ENCODE measurements around the gene ACAA2.
"Not testable (repeated sequence)": the region's sequence is repeated elsewhere in the genome, so short reads cannot be mapped to it uniquely, and the experiment has no call there.

DNA sequence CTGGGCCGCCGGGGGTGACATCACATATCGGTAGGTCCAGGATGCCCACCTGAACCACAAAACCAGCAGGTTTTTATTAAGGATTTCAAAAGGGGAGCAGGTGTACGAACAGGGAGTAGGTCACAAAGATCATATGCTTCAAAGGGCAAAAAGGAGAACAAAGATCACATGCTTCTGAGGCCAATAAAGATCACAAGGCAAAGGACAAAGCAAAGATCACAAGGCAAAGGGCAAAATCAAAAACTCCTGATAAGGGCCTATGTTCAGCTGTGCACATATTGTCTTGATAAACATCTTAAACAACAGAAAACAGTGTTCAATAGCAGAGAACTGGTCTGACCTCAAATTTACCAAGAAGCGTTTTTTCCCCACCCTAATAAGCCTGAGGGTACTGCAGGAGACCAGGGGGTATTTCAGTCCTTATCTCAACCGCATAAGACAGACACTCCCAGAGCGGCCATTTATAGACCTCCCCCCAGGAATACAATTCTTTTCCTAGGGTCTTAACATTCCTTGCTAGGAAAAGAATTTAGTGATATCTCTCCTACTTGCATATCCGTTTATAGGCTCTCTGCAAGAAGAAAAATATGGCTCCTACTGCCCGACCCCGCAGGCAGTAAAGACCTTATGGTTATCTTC, 4.7 kb downstream of the ACAA2 start:
- TF ChIP-seq, protein P1, sequence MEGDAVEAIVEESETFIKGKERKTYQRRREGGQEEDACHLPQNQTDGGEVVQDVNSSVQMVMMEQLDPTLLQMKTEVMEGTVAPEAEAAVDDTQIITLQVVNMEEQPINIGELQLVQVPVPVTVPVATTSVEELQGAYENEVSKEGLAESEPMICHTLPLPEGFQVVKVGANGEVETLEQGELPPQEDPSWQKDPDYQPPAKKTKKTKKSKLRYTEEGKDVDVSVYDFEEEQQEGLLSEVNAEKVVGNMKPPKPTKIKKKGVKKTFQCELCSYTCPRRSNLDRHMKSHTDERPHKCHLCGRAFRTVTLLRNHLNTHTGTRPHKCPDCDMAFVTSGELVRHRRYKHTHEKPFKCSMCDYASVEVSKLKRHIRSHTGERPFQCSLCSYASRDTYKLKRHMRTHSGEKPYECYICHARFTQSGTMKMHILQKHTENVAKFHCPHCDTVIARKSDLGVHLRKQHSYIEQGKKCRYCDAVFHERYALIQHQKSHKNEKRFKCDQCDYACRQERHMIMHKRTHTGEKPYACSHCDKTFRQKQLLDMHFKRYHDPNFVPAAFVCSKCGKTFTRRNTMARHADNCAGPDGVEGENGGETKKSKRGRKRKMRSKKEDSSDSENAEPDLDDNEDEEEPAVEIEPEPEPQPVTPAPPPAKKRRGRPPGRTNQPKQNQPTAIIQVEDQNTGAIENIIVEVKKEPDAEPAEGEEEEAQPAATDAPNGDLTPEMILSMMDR (IDR thresholded peaks at IDR 0.05), result not testable (repeated sequence)
- not testable (repeated sequence) for TF ChIP-seq EZH2, EZH2phosphoT487 (IDR thresholded peaks at IDR 0.05)

Measured in neural progenitor cell (in vitro differentiated cells).